Measurements from ENCODE around the gene GON4L.

- TF ChIP-seq CTCF (conservative IDR thresholded peaks at IDR 0.05; ENCODE audit: low read depth, low read length) = no peak
- no peak for TF ChIP-seq EZH2phosphoT487 (IDR thresholded peaks at IDR 0.05; ENCODE audit: borderline replicate concordance, low read length)
Observed at GRCh38 chr1:155856975-155857930, at the start of gene GON4L.

All from PC-3 (cell line).